ENCODE results near the gene GLYATL1. TPM values are rescaled to one million over a fixed set of nuclear protein-coding genes. Genes with fewer than 3 reads are reported as not detected.

GLYATL1 gene
- total and polyA plus RNA-seq, 2 of the 8 experiments (the other 6 are each of a cell fraction or from before 2014, with no cell fraction given), result 8.6 to 10.7 TPM

GRCh38 chr11:58916637-58917036 lies 22.7 kb upstream of the GLYATL1 start (continued):
- TF ChIP-seq ZNF274 (IDR thresholded peaks at IDR 0.05; ENCODE audit: borderline replicate concordance, extremely low read depth, low read length) (no peak), SAP30 (IDR thresholded peaks at IDR 0.05; ENCODE audit: insufficient read depth, insufficient replicate concordance, low read length) (no peak), EP300 (IDR thresholded peaks at IDR 0.05; ENCODE audit: borderline replicate concordance in 1 of 2, low read depth in 2 of 2, low read length in 2 of 2) (no peak), PHF8 (conservative IDR thresholded peaks at IDR 0.05; ENCODE audit: low read depth, low read length) (no peak), RXRA (IDR thresholded peaks at IDR 0.05; ENCODE audit: insufficient read depth, low read depth, low read length) (no peak), SP1 (IDR thresholded peaks at IDR 0.05; ENCODE audit: low read depth, low read length) (no peak), SIX5 (IDR thresholded peaks at IDR 0.05; ENCODE audit: low read depth, low read length) (no peak)
